GM21619 (cell line): ENCODE results near the gene KDM4B.

ENCODE experiments used
- ATAC-seq: cut with Tn5 transposase; IDR thresholded peaks from one replicate; pipeline ENCODE4 v1.9.1; 2021; ENCODE audit not compliant: unreplicated experiment

KDM4B gene

GRCh38 chr19:5085566-5085965, 116.7 kb downstream of the KDM4B start:
- ATAC-seq, result no peak

- ATAC-seq, result no peak
Measured at GRCh38 chr19:5086230-5086629, 117.3 kb downstream of the KDM4B start.

- no peak for ATAC-seq
Measured at GRCh38 chr19:5086725-5087439, 118.0 kb downstream of the KDM4B start.

GRCh38 chr19:5089283-5089682, 120.4 kb downstream of the KDM4B start:
- no peak for ATAC-seq

- ATAC-seq, result no peak
Measured at GRCh38 chr19:5090465-5091017, 121.6 kb downstream of the KDM4B start.

GRCh38 chr19:5091018-5091683, 122.2 kb downstream of the KDM4B start:
- ATAC-seq, result no peak

- ATAC-seq, result no peak
Measured at GRCh38 chr19:5091684-5092480, 123.0 kb downstream of the KDM4B start.

- no peak for ATAC-seq
Measured at GRCh38 chr19:5092481-5092843, 123.5 kb downstream of the KDM4B start.

GRCh38 chr19:5093297-5093928, 124.5 kb downstream of the KDM4B start:
- ATAC-seq, result no peak

GRCh38 chr19:5093948-5094718, 125.2 kb downstream of the KDM4B start:
- ATAC-seq, result no peak

- no peak for ATAC-seq
Measured at GRCh38 chr19:5094768-5095567, 126.1 kb downstream of the KDM4B start.

- no peak for ATAC-seq
Measured at GRCh38 chr19:5095568-5095850, 126.6 kb downstream of the KDM4B start.

GRCh38 chr19:5096536-5096935, 127.6 kb downstream of the KDM4B start:
- ATAC-seq, result no peak

GRCh38 chr19:5097331-5097930, 128.5 kb downstream of the KDM4B start:
- no peak for ATAC-seq

GRCh38 chr19:5097959-5098623, 129.2 kb downstream of the KDM4B start:
- no peak for ATAC-seq

- no peak for ATAC-seq
Measured at GRCh38 chr19:5098646-5099045, 129.7 kb downstream of the KDM4B start.

GRCh38 chr19:5099701-5100221, 130.8 kb downstream of the KDM4B start:
- no peak for ATAC-seq

- no peak for ATAC-seq
Measured at GRCh38 chr19:5101871-5102270, 133.0 kb downstream of the KDM4B start.

- ATAC-seq, result no peak
Measured at GRCh38 chr19:5102520-5102919, 133.6 kb downstream of the KDM4B start.
